HG02884 (cell line): ENCODE data around the gene PDE6G.
A peak's percentile ranks its signal among the peaks of the same experiment; 100 is the strongest.

Experiments used
- ATAC-seq: cut with Tn5 transposase; IDR thresholded peaks from one replicate; pipeline ENCODE4 v1.9.1; 2021; ENCODE audit warnings: mild to moderate bottlenecking, moderate library complexity; ENCODE audit not compliant: unreplicated experiment

PDE6G gene

DNA sequence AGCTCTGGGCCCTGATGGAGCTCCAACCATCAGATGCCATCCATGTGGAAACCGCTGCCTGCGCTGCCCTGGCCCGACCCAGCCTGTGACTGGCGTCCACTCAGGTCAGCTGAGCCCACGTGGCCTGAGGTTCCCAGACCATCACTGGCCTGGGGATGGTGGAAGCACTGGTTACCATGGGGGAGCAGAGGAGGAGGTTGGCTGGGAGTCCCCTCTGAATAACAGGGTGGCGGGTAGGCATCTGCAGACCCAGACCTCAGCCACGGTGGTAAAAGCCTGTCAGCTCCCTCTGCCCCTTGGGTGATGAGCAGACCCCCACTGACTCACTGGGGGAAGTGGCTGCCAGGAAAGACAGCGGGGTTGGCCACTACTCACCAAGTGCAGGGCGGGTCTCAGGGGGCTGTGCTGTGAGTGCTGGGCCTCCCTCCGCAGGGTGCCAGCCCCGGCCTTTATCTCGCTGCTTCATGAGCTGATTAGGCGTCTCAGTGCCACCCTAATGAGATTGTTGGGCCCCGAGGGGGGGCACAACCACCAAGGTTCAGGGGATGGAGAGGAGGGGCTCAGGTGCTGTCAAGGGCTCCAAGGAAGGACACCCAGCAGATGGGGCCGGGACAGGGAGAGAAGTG lies at the start of gene PDE6G:
TSS of gene PDE6G (minus strand) at position 425 of the 626 bp plus-strand sequence. CDS start 3,237 bp downstream, outside the sequence.
- ATAC-seq = no peak

DNA sequence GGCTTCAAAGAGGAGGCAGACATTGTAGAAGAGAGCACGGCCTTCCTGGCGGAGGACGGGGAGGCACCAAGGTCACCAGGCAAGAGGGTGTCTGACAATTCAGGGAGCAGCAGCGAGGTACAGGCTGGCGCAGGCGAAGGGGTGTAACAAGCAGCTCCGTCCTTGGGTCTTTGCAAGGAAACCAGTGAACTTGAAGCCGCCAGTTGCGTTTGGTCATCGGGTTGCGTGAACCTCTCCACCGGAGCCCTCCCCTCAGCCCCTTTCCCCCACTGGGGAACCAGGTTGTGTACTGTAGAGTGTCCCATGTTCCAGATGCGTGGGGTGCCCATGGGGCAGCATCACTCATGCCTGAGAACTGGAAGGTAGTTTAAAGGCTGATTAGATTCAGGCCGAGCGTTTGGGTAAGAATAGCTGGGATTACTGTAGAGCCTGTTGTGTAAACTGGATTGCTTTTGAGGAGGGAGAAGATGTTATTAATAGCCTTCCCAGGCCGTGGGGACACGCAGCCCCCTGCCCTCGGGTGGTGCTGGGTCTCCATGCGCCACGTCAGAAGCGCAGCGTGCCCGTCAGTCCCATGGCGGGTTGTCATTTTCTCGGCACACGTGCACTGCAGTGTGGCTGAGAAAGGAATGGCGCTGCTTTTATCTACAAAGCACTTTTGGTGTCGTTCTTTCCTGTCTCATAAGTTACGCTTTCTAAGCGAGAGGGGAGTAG lies 49.3 kb upstream of the PDE6G start:
- ATAC-seq = no peak

- no peak for ATAC-seq
These were observed 47.7 kb upstream of the PDE6G start for GRCh38 chr17:81703747-81704654.

DNA sequence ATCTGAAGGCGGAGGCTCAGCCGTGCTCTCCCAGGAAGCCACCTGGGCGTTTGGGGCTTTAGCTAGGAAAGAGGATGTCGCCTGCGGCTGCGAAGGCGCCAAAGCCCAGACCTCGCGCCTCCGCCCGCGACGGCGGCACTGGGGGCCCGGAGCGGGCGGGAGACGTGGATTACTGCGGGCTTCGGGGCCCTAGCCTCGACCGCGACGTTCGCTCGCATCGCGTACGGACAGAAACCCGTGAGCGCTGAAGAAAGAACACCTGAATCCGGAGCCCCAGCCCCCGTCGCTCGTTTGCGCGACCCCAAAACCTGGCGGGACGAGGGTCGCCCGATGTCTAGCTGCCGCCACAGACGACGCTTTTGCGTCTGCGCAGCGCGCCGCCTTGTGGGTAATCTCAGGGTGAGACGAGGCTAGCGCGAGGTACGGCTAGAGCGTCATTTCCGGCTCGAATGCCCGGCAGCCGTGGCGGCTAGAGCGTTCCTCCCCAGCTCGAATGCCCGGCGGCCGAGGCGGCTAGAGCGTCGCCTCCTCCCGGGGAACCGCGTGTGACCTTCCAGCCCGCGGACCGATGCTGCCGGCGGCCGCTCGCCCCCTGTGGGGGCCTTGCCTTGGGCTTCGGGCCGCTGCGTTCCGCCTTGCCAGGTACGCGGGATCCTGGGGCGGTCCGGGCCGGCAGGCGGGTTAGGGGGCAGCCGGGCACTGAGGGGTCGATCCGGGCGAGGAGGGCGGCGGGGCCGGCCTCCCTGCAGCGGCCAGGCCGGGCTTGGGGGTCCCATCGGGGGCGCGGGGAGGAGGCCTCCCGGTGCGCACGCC lies 46.8 kb upstream of the PDE6G start, which contains the start of gene MRPL12:
TSS of gene MRPL12 (plus strand) at position 434 of the 813 bp plus-strand sequence. CDS start at position 569, 135 bp downstream.
- peak; percentile 75 for ATAC-seq

DNA sequence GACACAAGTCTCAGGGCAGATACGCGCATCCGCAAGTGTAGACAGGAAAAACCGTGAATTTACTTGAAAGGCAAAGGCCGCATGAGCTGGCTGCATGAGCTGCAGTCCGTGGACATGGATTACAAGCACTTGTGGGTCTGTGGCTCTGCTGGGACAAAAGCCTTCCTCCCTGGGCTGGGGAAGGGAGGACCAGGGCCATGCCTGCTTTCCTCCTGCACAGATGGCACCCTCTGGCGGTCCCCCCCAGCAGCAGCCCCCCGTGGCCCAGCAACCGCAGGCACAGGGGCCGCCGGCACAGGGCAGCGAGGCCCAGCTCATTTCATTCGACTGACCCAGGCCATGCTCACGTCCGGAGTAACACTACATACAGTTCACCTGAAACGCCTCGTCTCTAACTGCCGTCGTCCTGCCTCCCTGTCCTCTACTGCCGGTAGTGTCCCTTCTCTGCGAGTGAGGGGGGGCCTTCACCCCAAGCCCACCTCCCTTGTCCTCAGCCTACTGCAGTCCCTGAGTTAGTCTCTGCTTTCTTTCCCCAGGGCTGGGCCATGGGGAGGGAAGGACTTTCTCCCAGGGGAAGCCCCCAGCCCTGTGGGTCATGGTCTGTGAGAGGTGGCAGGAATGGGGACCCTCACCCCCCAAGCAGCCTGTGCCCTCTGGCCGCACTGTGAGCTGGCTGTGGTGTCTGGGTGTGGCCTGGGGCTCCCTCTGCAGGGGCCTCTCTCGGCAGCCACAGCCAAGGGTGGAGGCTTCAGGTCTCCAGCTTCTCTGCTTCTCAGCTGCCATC lies 45.1 kb upstream of the PDE6G start:
- ATAC-seq = no peak

- no peak for ATAC-seq
These were observed 44.3 kb upstream of the PDE6G start for GRCh38 chr17:81700353-81701287.

DNA sequence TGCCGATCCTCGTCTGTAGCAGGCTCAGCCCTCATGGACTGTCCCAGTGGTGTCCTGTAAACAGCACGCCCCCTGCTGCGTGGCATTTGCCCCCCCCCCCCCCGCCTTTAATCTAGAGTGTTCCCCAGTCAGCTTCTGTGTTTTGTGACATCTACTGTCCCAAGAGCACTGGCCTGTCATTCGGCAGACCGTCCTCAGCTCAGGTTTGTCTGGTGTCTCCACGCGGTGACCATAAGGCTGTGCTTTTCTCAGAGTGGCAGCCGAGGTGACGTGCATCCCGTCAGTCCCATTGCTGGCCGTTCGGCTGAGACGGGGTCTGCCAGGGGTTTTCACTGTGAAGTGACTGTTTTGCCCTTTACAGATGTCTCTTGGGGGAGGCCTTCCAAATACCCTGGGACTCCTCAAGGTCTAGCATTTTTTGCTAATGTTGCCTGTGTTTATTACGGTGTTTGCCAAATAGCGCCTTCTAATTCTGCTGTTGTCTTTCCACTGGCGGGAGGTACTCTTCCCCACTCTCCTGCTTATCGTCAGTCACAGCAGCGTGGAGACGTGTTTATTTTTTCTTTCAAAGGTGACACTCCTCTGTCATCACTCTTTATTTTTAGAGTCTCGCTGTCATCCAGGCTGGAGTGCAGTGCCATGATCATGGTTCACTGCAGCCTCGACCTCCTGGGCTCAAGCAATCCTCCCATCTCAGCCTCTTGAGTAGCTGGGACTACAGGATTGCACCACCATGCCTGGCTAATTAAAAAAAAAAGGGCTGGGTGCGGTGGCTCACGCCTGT lies 41.1 kb upstream of the PDE6G start:
- ATAC-seq = no peak

GRCh38 chr17:81696218-81696941 lies 40.0 kb upstream of the PDE6G start:
- ATAC-seq = no peak

- ATAC-seq = no peak
These were observed 39.5 kb upstream of the PDE6G start for GRCh38 chr17:81695801-81696200.

DNA sequence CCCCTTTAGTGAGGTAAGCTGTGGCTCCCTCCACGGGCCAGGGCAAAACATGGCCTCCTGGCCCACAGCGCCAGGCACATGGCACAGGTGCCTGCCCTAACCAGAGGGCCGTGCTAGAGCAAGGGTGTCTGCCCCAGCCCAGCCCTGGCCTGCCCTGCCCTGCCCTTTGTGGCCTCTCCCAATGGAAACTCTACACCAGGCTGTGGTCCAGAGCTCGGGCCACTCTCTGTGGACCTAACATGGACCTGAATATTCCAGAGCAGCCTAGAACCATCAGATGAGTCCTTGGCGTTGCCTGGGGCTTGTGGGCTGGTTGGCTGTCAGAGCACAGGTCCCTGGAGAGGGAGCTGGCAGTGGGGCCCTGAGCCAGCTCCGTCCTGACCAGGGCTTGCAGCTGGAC lies 38.9 kb upstream of the PDE6G start:
- no peak for ATAC-seq

DNA sequence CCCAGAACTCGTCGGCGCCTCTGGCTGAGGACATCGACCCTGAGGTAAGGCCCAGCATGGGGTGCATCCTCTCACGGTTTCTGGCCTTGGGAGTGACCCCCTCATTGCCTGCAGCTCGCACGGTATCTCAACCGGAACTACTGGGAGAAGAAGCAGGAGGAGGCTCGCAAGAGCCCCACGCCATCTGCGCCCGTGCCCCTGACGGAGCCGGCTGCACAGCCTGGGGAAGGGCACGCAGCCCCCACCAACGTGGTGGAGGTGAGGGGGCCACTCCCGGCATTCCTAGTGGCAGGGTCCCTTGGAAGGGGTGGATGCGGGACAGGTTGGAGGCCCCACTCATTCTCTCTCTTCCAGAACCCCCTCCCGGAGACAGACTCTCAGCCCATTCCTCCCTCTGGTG lies 38.5 kb upstream of the PDE6G start:
- ATAC-seq = no peak

- no peak for ATAC-seq
These were observed 37.3 kb upstream of the PDE6G start for GRCh38 chr17:81693509-81694210.

DNA sequence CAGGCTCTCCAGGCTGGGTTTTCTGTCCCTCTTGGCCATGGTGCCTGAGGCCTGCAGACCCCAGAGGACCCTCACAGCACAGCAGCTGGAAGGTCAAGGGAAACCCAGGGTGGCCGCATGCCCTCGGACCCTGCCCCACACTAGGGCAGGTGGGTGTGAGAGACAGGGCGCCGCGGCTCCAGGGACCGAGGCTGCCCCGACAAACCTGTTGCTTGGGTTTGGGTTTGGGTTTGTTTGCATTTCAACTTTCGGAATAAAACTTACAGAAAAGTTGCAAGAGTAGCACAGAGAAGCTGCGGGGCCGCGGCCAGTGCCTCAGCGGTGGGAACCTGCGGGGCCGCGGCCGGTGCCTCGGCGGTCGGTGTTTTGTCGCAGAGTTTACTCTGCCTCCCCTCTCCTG lies 35.3 kb upstream of the PDE6G start:
- no peak for ATAC-seq

- ATAC-seq = no peak
These were observed 34.9 kb upstream of the PDE6G start for GRCh38 chr17:81691196-81691595.

GRCh38 chr17:81690549-81690948 lies 34.2 kb upstream of the PDE6G start:
- no peak for ATAC-seq

GRCh38 chr17:81690066-81690465 lies 33.7 kb upstream of the PDE6G start:
- no peak for ATAC-seq

GRCh38 chr17:81688616-81689015 lies 32.3 kb upstream of the PDE6G start:
- no peak for ATAC-seq
